MM.1S (cell line): ENCODE data around the gene BZW2.

Experiments used
- DNase-seq: peaks from one replicate; pipeline ENCODE4 v3.0.0-alpha.2; 2015
- H2AFZ ChIP-seq: fragments of 300-600 bp; sonication (generic); 2 replicates; pipeline ENCODE4 v1.6.0; 2016; ENCODE audit warnings: antibody characterized with exemption, low read length
- H3F3A ChIP-seq: fragments of 300-600 bp; sonication (generic); 2 replicates; pipeline ENCODE4 v1.6.1; 2016; ENCODE audit warnings: mild to moderate bottlenecking, antibody characterized with exemption, low read length, moderate library complexity, mixed read lengths; ENCODE audit not compliant: insufficient read depth
- H3K27ac ChIP-seq: fragments of 300-600 bp; sonication (generic); 2 replicates; pipeline ENCODE4 v1.5.1; 2016; ENCODE audit warnings: mild to moderate bottlenecking, low read length
- H3K27me3 ChIP-seq: fragments of 300-600 bp; sonication (generic); replicated peaks from 2 replicates; pipeline ENCODE4 v1.6.0; 2016; ENCODE audit warnings: low read length; ENCODE audit not compliant: insufficient read depth
- H3K36me3 ChIP-seq: fragments of 300-600 bp; sonication (generic); replicated peaks from 2 replicates; pipeline ENCODE4 v1.6.1; 2016; ENCODE audit warnings: mild to moderate bottlenecking, low read length, mixed read lengths; ENCODE audit not compliant: insufficient read depth
- H3K4me1 ChIP-seq: fragments of 300-600 bp; sonication (generic); 2 replicates; pipeline ENCODE4 v1.6.1; 2016; ENCODE audit warnings: low read length, mixed read lengths
- H3K4me2 ChIP-seq: fragments of 300-600 bp; sonication (generic); 2 replicates; pipeline ENCODE4 v1.6.0; 2016; ENCODE audit warnings: low read depth, low read length
- H3K4me3 ChIP-seq: fragments of 300-600 bp; sonication (generic); 2 replicates; pipeline ENCODE4 v1.5.1; 2016; ENCODE audit warnings: low read length, mixed read lengths
- H3K79me2 ChIP-seq: fragments of 300-600 bp; sonication (generic); 2 replicates; pipeline ENCODE4 v1.6.1; 2016; ENCODE audit warnings: mixed run types, low read length, mixed read lengths
- H3K9ac ChIP-seq: fragments of 300-600 bp; sonication (generic); 2 replicates; pipeline ENCODE4 v1.6.1; 2016; ENCODE audit warnings: low read length, mixed read lengths
- H3K9me2 ChIP-seq: fragments of 300-600 bp; sonication (generic); replicated peaks from 2 replicates; pipeline ENCODE4 v1.6.1; 2016; ENCODE audit warnings: mild to moderate bottlenecking, low read length, mixed read lengths; ENCODE audit not compliant: insufficient read depth
- H3K9me3 ChIP-seq: fragments of 300-600 bp; sonication (generic); replicated peaks from 2 replicates; pipeline ENCODE4 v1.6.1; 2016; ENCODE audit warnings: mild to moderate bottlenecking, low read length, mixed read lengths; ENCODE audit not compliant: insufficient read depth
- H4K20me1 ChIP-seq: fragments of 300-600 bp; sonication (generic); 2 replicates; pipeline ENCODE4 v1.6.1; 2016; ENCODE audit warnings: mild to moderate bottlenecking, low read length, moderate library complexity, mixed read lengths; ENCODE audit not compliant: insufficient read depth
- CTCF ChIP-seq: fragments of 300-600 bp; sonication (generic); IDR thresholded peaks from 2 replicates; pipeline ENCODE4 v1.5.1; 2016; ENCODE audit warnings: antibody characterized with exemption, low read length, mixed read lengths
- EZH2 ChIP-seq: fragments of 300-600 bp; sonication (generic); optimal IDR thresholded peaks from 2 replicates; pipeline ENCODE3; 2017; ENCODE audit warnings: low read depth, mild to moderate bottlenecking, antibody characterized with exemption, low read length, mixed read lengths
- EZH2phosphoT487 ChIP-seq: fragments of 300-600 bp; sonication (generic); IDR thresholded peaks from 2 replicates; pipeline ENCODE4 v1.6.1; 2018; ENCODE audit warnings: antibody characterized with exemption, low read length

BZW2 gene

GRCh38 chr7:16684935-16685334 lies 39.0 kb downstream of the BZW2 start:
- no peak overlapping the region for H3K4me2 ChIP-seq
- H3K9me3 ChIP-seq: no peaks in the 10 kb centered on the region
- no peaks in the 10 kb centered on the region for H3K9me2 ChIP-seq
- no peaks in the 10 kb centered on the region for H4K20me1 ChIP-seq
- no peaks in the 10 kb centered on the region for H3K4me1 ChIP-seq
- no peak overlapping the region for H3K9ac ChIP-seq
- H3K27ac ChIP-seq: no peak overlapping the region
- H3F3A ChIP-seq: no peaks in the 10 kb centered on the region
- no peak overlapping the region for H3K4me3 ChIP-seq
- no peak for DNase-seq
- H3K27me3 ChIP-seq: no peaks in the 10 kb centered on the region
- TF ChIP-seq EZH2phosphoT487 (no peak), EZH2 (no peak), CTCF (no peak)
- no peak overlapping the region for H2AFZ ChIP-seq
- no peaks in the 10 kb centered on the region for H3K79me2 ChIP-seq
- H3K36me3 ChIP-seq: no peaks in the 10 kb centered on the region; the same call in 1 of the 2 replicates

GRCh38 chr7:16685535-16685934 lies 39.6 kb downstream of the BZW2 start:
- Histone ChIP-seq H4K20me1 (no peaks in the 10 kb centered on the region), H3K79me2 (no peaks in the 10 kb centered on the region), H3F3A (no peaks in the 10 kb centered on the region), H3K9me2 (no peaks in the 10 kb centered on the region), H2AFZ (no peak overlapping the region), H3K4me1 (no peaks in the 10 kb centered on the region), H3K36me3 (no peaks in the 10 kb centered on the region; the same call in 1 of the 2 replicates), H3K9ac (no peak overlapping the region), H3K27me3 (no peaks in the 10 kb centered on the region), H3K4me3 (no peak overlapping the region), H3K27ac (no peak overlapping the region), H3K4me2 (no peak overlapping the region), H3K9me3 (no peaks in the 10 kb centered on the region)
- DNase-seq: no peak
- TF ChIP-seq EZH2 (no peak), EZH2phosphoT487 (no peak), CTCF (no peak)

- no peak overlapping the region for H3K27ac ChIP-seq
- no peaks in the 10 kb centered on the region; the same call in 1 of the 2 replicates for H3K36me3 ChIP-seq
- H3K9me2 ChIP-seq: no peaks in the 10 kb centered on the region
- no peak overlapping the region for H3K9ac ChIP-seq
- no peaks in the 10 kb centered on the region for H3K4me1 ChIP-seq
- H3F3A ChIP-seq: no peaks in the 10 kb centered on the region
- no peak overlapping the region for H2AFZ ChIP-seq
- H3K4me2 ChIP-seq: no peak overlapping the region
- H3K9me3 ChIP-seq: no peaks in the 10 kb centered on the region
- no peaks in the 10 kb centered on the region for H3K79me2 ChIP-seq
- no peaks in the 10 kb centered on the region for H4K20me1 ChIP-seq
- H3K27me3 ChIP-seq: no peaks in the 10 kb centered on the region
- H3K4me3 ChIP-seq: no peak overlapping the region
- DNase-seq: no peak
- no peak for TF ChIP-seq EZH2
- no peak for TF ChIP-seq EZH2phosphoT487
- no peak for TF ChIP-seq CTCF
Measured at GRCh38 chr7:16688249-16688648, 42.3 kb downstream of the BZW2 start.
